GM12875 (cell line): Measurements from ENCODE around the gene TGM6.

ENCODE experiments used
- H3K4me3 ChIP-seq: one replicate; pipeline ENCODE4 v1.5.1; 2011; ENCODE audit warnings: low read depth, low read length, control low read depth
- TF ChIP-seq, protein P1 (sequence below): IDR thresholded peaks from 2 replicates; pipeline ENCODE4 v1.5.1; 2011; ENCODE audit warnings: low read depth, mild to moderate bottlenecking, control low read depth, inconsistent platforms, low read length, moderate library complexity, borderline replicate concordance; ENCODE audit not compliant: insufficient read depth

The TGM6 gene

DNA sequence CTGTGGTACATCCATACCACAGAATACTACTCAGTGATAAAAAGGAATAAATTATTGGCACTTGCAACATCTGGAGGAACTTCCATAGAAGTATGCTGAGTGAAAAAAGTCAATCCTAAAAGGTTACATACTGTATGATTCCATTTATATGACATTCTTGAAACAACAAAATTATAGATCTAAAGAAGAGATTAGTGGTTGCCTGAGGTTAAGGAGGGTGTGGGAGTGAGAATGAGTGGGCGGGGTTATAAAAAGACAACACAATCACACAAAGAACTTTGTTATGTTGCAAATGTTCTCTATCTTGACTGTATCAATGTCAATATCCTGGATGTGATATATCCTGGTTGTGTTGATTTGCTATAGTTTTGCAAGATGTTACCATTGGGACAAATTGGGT lies 68.7 kb downstream of the TGM6 start:
- TF ChIP-seq, protein P1, sequence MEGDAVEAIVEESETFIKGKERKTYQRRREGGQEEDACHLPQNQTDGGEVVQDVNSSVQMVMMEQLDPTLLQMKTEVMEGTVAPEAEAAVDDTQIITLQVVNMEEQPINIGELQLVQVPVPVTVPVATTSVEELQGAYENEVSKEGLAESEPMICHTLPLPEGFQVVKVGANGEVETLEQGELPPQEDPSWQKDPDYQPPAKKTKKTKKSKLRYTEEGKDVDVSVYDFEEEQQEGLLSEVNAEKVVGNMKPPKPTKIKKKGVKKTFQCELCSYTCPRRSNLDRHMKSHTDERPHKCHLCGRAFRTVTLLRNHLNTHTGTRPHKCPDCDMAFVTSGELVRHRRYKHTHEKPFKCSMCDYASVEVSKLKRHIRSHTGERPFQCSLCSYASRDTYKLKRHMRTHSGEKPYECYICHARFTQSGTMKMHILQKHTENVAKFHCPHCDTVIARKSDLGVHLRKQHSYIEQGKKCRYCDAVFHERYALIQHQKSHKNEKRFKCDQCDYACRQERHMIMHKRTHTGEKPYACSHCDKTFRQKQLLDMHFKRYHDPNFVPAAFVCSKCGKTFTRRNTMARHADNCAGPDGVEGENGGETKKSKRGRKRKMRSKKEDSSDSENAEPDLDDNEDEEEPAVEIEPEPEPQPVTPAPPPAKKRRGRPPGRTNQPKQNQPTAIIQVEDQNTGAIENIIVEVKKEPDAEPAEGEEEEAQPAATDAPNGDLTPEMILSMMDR = no peak
- H3K4me3 ChIP-seq = no peak overlapping the region

DNA sequence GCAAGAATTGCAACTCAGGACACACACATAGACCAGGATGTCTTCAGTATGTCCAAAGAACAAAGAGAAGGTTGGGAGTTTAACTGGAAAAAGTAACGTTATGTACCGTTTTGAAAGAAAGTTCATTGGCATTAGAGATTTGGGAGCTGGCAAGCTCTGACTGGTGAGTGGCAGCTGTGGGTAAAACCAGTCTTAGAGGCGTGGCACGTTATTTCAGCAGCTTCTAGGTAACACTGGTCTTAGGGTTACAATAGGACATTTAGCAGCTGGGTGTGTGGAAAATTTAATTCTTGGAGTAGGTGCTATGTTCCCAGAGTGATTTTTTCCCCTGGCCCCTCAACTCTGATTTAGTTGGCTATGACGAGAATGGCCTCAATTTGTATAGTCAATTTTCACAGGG lies 70.7 kb downstream of the TGM6 start:
- no peak overlapping the region for H3K4me3 ChIP-seq
- TF ChIP-seq, protein P1 = no peak

DNA sequence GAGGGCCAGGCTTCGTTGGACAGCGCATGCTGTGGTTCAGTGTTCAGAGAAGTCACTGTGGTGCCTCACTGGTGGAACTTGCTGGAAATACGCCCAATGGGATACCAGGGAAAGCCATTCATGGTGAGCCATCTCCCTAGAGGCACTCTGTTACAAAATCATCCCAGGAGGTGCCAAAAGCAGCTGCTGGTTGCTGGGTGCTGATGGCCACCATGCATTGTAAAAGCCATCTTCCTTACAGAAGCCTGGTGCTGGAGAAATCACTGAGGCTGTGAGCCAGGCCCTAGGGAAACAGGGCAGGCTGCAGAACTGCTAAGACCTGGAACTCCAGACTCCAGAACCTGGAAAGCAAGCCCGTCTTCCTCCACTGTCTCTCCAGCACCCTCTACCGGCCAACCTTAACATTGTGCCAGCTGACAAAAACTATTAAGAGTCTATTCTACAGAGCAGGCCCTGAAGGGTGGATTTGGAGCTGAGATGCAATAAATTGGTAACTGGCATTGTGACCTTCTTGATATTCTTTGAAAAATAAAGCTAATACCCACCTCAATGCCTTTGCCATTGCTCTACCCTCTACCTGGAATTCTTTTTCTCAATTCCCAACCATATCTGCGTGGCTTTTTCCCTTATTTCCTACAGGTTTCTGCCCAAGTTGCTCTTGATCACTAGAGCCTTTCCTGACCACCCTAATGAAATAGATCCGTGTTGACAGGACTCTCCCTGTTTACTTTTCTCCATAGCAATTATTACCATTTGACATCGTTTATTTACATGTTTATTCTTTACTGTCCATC lies 71.4 kb downstream of the TGM6 start:
- TF ChIP-seq, protein P1 = peak; percentile 86
- no peak overlapping the region for H3K4me3 ChIP-seq

DNA sequence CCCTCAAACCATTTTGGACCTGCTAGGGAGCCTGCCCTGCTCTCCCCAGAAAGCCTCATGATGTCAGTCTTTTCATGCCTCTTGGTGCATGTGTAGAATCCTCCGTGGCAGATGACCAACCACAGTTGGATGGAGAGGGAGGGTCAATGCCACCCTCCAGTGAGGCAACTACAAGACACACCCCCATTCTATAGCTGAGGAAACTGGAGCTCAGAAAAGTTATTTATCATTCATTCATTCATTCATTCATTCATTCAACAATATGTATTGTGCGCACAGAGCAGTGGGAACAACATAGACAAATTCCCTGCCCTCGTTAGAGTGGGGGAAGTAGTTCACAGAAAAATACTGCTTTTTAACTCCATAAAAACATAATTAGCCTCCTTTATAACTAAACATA lies 73.1 kb downstream of the TGM6 start:
- H3K4me3 ChIP-seq = no peak overlapping the region
- TF ChIP-seq, protein P1 = no peak

DNA sequence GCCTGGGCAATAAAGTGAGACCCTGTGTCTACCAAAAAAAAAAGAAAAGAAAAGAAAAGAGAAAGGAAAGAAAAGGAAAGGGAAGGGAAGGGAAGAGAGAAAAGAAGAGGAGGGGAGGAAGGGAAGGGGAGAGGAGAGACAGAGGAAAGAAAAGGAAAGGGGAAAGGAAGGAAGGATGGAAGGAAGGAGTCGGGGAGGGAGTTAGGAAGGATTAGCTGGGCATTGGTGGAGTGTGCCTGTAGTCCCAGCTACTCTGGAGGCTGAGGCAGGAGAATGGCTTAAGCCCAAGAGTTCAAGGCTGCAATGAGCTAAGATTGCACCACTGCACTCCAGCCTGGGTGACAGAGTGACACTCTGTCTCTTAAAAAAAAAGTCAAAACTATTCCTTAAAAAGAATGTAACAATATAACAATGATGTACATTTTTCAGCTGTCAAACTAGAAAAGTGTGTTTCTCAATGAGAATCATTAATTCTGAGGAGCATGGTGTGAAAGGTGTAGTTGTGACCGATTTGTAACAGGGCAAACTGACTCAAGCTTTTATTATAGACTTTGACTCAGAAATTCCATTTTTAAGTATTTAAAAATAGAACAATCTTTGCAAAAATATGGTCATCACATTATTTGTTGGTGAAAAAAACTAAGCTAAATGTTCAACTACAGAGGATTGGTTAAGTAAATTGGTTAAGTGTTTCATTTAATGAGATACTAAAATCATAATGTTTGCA lies 75.2 kb downstream of the TGM6 start:
- TF ChIP-seq, protein P1 = no peak
- H3K4me3 ChIP-seq = no peak overlapping the region

DNA sequence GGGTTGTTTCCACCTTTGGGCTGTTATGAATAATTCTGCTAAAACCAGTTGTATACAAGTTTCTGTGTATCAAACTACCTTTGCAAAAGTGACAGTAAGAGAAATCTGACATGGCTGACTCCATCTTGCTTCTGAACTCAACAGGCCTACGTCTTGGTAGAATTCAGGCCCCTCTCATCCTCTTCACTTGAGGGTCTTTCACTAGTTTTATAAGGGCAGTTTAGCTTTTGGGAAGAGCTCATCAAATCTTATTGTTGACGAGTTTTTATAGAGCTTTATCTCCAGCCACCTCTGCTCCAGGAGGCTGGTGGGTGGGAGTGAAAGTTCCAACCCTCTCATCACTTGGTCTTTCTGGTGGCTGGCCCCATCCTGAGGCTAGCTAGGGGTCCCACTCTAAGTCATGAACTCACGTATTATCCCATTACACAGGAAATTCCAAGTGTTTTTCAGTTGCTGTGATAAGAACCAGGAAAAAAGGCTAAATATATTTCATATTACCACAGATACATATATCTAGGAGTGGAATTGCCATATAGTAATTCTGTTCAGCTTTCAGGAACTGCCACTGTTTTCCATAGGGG lies 78.3 kb downstream of the TGM6 start:
- TF ChIP-seq, protein P1 = no peak
- H3K4me3 ChIP-seq = no peak overlapping the region
